HEK293 (cell line): Measurements from ENCODE around the gene TMEM141.

Experiments used
- CTCF ChIA-PET: fragments of 350-600 bp; formaldehyde crosslinking; extraction: SDS; loops from one replicate; lab custom pipeline; 2021; ENCODE audit warnings: antibody characterized with exemption; lab: Yijun Ruan, JAX
- POLR2A ChIA-PET: fragments of 300-600 bp; formaldehyde crosslinking; extraction: SDS; loops from one replicate; lab custom pipeline; 2020; ENCODE audit warnings: antibody characterized with exemption, inconsistent platforms; lab: Yijun Ruan, JAX
- H3K27ac ChIP-seq: fragments of 200-500 bp; sonication (Bioruptor generic); 2 replicates; pipeline ENCODE4 v1.5.1; 2014; ENCODE audit warnings: low read depth, low read length, control low read depth, inconsistent platforms; ENCODE audit errors: extremely low read depth
- H3K36me3 ChIP-seq, 2 experiments: fragments of 200-500 bp in 1 of 2; sonication (Bioruptor generic) in 1 of 2; 1 replicate in 1 of 2; 2 replicates in 1 of 2; pipeline ENCODE4 v1.5.1; 2014 to 2017; ENCODE audit warnings: inconsistent platforms in 2 of 2, low read length in 2 of 2; ENCODE audit not compliant: control insufficient read depth in 2 of 2, insufficient read depth in 1 of 2
- H3K4me1 ChIP-seq: fragments of 200-500 bp; sonication (Bioruptor generic); 2 replicates; pipeline ENCODE4 v1.5.1; 2014; ENCODE audit warnings: mild to moderate bottlenecking, low read length, inconsistent platforms; ENCODE audit not compliant: control insufficient read depth, insufficient read depth
- H3K4me3 ChIP-seq: 2 replicates; pipeline ENCODE4 v1.5.1; 2011; ENCODE audit warnings: low read depth, mild to moderate bottlenecking, control low read depth, low read length, moderate library complexity
- H3K9me3 ChIP-seq: fragments of 200-500 bp; sonication (Bioruptor generic); 2 replicates; pipeline ENCODE4 v1.5.1; 2014; ENCODE audit warnings: low read depth, low read length, inconsistent platforms; ENCODE audit not compliant: control insufficient read depth, insufficient read depth
- BCL6B ChIP-seq: fragments of 450-650 bp; formaldehyde crosslinking; IDR thresholded peaks from 2 replicates; pipeline ENCODE4 v1.5.1; 2017; ENCODE audit warnings: missing biosample characterization, missing genetic modification characterization
- KLF17 ChIP-seq: fragments of 450-650 bp; formaldehyde crosslinking; IDR thresholded peaks from 2 replicates; pipeline ENCODE4 v1.5.1; 2016; ENCODE audit warnings: missing biosample characterization, missing genetic modification characterization
- MYNN ChIP-seq: fragments of 450-650 bp; formaldehyde crosslinking; IDR thresholded peaks from 2 replicates; pipeline ENCODE4 v1.5.1; 2016; ENCODE audit warnings: missing biosample characterization, missing genetic modification characterization, borderline replicate concordance
- REST ChIP-seq: fragments of 450-650 bp; formaldehyde crosslinking; IDR thresholded peaks from 2 replicates; pipeline ENCODE4 v1.5.1; 2016; ENCODE audit warnings: missing biosample characterization, missing genetic modification characterization
- TCF7L2 ChIP-seq: IDR thresholded peaks from 2 replicates; pipeline ENCODE4 v1.6.1; 2011; ENCODE audit warnings: low read depth, mild to moderate bottlenecking, inconsistent platforms, low read length, moderate library complexity, borderline replicate concordance
- WT1 ChIP-seq: fragments of 450-650 bp; formaldehyde crosslinking; IDR thresholded peaks from 2 replicates; pipeline ENCODE4 v1.5.1; 2016; ENCODE audit warnings: missing biosample characterization, missing genetic modification characterization
- ZBTB7A ChIP-seq: fragments of 450-650 bp; formaldehyde crosslinking; IDR thresholded peaks from 2 replicates; pipeline ENCODE4 v1.5.1; 2016; ENCODE audit warnings: low read depth, missing biosample characterization, missing genetic modification characterization
- ZFP3 ChIP-seq: fragments of 450-650 bp; formaldehyde crosslinking; IDR thresholded peaks from 2 replicates; pipeline ENCODE4 v1.5.1; 2016; ENCODE audit warnings: low read depth, missing biosample characterization, missing genetic modification characterization
- ZNF133 ChIP-seq: fragments of 450-650 bp; formaldehyde crosslinking; IDR thresholded peaks from 2 replicates; pipeline ENCODE4 v1.5.1; 2016; ENCODE audit warnings: missing biosample characterization, missing genetic modification characterization
- ZNF157 ChIP-seq: fragments of 450-650 bp; formaldehyde crosslinking; IDR thresholded peaks from 2 replicates; pipeline ENCODE4 v1.5.1; 2016; ENCODE audit warnings: missing biosample characterization, missing genetic modification characterization
- ZNF2 ChIP-seq: fragments of 450-650 bp; formaldehyde crosslinking; IDR thresholded peaks from 2 replicates; pipeline ENCODE4 v1.5.1; 2016; ENCODE audit warnings: missing biosample characterization, missing genetic modification characterization
- ZNF362 ChIP-seq: fragments of 450-650 bp; formaldehyde crosslinking; IDR thresholded peaks from 2 replicates; pipeline ENCODE4 v1.5.1; 2016; ENCODE audit warnings: missing biosample characterization, missing genetic modification characterization
- ZNF391 ChIP-seq: fragments of 450-650 bp; formaldehyde crosslinking; IDR thresholded peaks from 2 replicates; pipeline ENCODE4 v1.5.1; 2016; ENCODE audit warnings: low read depth, missing biosample characterization, missing genetic modification characterization, borderline replicate concordance
- ZNF416 ChIP-seq: fragments of 450-650 bp; formaldehyde crosslinking; IDR thresholded peaks from 2 replicates; pipeline ENCODE4 v1.5.1; 2016; ENCODE audit warnings: missing biosample characterization, missing genetic modification characterization
- ZNF514 ChIP-seq: fragments of 450-650 bp; formaldehyde crosslinking; IDR thresholded peaks from 2 replicates; pipeline ENCODE4 v1.5.1; 2016; ENCODE audit warnings: missing biosample characterization, missing genetic modification characterization
- ZNF670 ChIP-seq: fragments of 450-650 bp; formaldehyde crosslinking; IDR thresholded peaks from 2 replicates; pipeline ENCODE4 v1.5.1; 2016; ENCODE audit warnings: missing biosample characterization, missing genetic modification characterization, low read depth
- ZNF701 ChIP-seq: fragments of 450-650 bp; formaldehyde crosslinking; IDR thresholded peaks from 2 replicates; pipeline ENCODE4 v1.5.1; 2016; ENCODE audit warnings: missing biosample characterization, missing genetic modification characterization
- ZSCAN30 ChIP-seq: fragments of 450-650 bp; IDR thresholded peaks from 2 replicates; pipeline ENCODE4 v1.5.1; 2018; ENCODE audit warnings: missing biosample characterization, mild to moderate bottlenecking, missing genetic modification characterization, moderate library complexity
- ZSCAN5A ChIP-seq: fragments of 450-650 bp; formaldehyde crosslinking; IDR thresholded peaks from 2 replicates; pipeline ENCODE4 v1.5.1; 2016; ENCODE audit warnings: missing biosample characterization, missing genetic modification characterization

Gene TMEM141

GRCh38 chr9:136795000-136795348 is 3.8 kb downstream of the TMEM141 start:
- H3K36me3 ChIP-seq: peaks cover 0 to 21% of the 10 kb centered on the region in 2 experiments; a peak in 1 of 3 replicates
- H3K4me1 ChIP-seq: peaks cover 15% of the 10 kb centered on the region
- H3K4me3 ChIP-seq: no peak overlapping the region
- no peaks in the 10 kb centered on the region for H3K9me3 ChIP-seq
- no peak overlapping the region for H3K27ac ChIP-seq
- no peak for TF ChIP-seq TCF7L2
- no peak for TF ChIP-seq ZNF362 (tag by site-specific recombination)
- TF ChIP-seq ZBTB7A (tag by site-specific recombination): no peak
- TF ChIP-seq ZNF391 (tag by site-specific recombination): no peak
- no peak for TF ChIP-seq ZNF416 (tag by site-specific recombination)
- no peak for TF ChIP-seq ZNF157 (tag by site-specific recombination)
- no peak for TF ChIP-seq BCL6B
- TF ChIP-seq ZSCAN30 (tag by site-specific recombination): no peak
- TF ChIP-seq ZSCAN5A: no peak
- no peak for TF ChIP-seq KLF17 (tag by site-specific recombination)
- TF ChIP-seq REST (tag by site-specific recombination): no peak
- no peak for TF ChIP-seq ZFP3
- no peak for TF ChIP-seq ZNF133 (tag by site-specific recombination)
- TF ChIP-seq ZNF670 (tag by site-specific recombination): no peak
- no peak for TF ChIP-seq MYNN (tag by site-specific recombination)
- TF ChIP-seq ZNF2 (tag by site-specific recombination): no peak
- no peak for TF ChIP-seq ZNF701 (tag by site-specific recombination)
- TF ChIP-seq ZNF514 (tag by site-specific recombination): no peak
- TF ChIP-seq WT1 (tag by site-specific recombination): no peak
- POLR2A ChIA-PET: interaction anchor here (1.0 to 2.3 kb wide), 3 partner anchors 11 to 47 kb away, joined by 3 to 6 read pairs (median 3); partner anchors contain the start of genes AJM1 and RABL6
- CTCF ChIA-PET: interaction anchor here (0.6 to 3.0 kb wide), 3 partner anchors 18 to 47 kb away, joined by 3 to 13 read pairs (median 4); partner anchors contain the start of gene AJM1
